ENCODE measurements around the gene ARHGAP44.
"Not testable (repeated sequence)": the region's sequence is repeated elsewhere in the genome, so short reads cannot be mapped to it uniquely, and the experiment has no call there.

ARHGAP44 gene

DNA sequence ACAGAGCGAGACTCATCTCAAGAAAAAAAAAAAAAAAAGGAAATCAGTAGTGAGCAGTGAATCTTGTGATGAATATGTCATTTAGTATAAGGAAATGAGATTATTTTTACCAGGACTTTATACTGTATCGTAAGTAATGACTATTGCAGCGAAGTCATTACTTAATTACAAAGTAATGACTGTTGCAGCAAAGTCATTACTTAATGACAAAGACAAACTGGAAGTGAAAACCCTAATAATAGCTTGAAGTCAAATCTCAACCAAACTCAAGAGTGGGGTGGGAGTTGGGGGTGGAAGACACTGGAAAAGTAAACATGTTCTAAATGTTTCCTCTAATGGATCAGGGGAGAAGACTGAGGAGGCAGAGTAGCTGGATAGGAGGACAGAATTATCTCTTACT, 76.5 kb downstream of the ARHGAP44 start:
- Mint-ChIP-seq H3K36me3 (ENCODE audit: low read depth) (no peaks in the 10 kb centered on the region), H3K4me3 (no peak overlapping the region), H3K27ac (no peak overlapping the region), H3K4me1 (no peaks in the 10 kb centered on the region), H3K9me3 (peaks cover 8% of the 10 kb centered on the region), H3K27me3 (ENCODE audit: low read depth, poor library complexity) (peaks cover 6% of the 10 kb centered on the region)
- DNase-seq, result no peak
- TF ChIP-seq, protein P1, sequence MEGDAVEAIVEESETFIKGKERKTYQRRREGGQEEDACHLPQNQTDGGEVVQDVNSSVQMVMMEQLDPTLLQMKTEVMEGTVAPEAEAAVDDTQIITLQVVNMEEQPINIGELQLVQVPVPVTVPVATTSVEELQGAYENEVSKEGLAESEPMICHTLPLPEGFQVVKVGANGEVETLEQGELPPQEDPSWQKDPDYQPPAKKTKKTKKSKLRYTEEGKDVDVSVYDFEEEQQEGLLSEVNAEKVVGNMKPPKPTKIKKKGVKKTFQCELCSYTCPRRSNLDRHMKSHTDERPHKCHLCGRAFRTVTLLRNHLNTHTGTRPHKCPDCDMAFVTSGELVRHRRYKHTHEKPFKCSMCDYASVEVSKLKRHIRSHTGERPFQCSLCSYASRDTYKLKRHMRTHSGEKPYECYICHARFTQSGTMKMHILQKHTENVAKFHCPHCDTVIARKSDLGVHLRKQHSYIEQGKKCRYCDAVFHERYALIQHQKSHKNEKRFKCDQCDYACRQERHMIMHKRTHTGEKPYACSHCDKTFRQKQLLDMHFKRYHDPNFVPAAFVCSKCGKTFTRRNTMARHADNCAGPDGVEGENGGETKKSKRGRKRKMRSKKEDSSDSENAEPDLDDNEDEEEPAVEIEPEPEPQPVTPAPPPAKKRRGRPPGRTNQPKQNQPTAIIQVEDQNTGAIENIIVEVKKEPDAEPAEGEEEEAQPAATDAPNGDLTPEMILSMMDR (IDR thresholded peaks at IDR 0.05), result no peak

DNA sequence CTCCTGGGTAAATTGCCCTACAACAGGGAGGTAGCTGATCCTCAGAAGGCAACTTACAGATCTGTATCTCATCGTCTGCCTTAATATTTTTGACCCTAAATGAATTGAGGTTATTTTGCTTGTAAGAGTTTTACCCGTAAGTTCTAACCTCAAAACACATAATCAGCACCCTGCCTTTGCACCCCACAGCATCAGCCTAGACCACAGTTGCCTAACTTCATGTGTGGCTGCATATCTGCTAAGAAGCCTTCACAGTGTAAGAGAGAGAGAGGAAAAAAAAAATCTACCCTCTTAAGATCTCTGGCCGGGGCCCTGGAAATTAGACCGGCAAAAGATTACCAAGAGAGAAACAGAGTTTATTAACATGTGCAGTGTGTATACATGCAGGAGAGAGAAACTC, 76.9 kb downstream of the ARHGAP44 start:
- Mint-ChIP-seq H3K4me3 (no peak overlapping the region), H3K36me3 (ENCODE audit: low read depth) (no peaks in the 10 kb centered on the region), H3K27ac (no peak overlapping the region), H3K9me3 (peaks cover 13% of the 10 kb centered on the region), H3K4me1 (no peaks in the 10 kb centered on the region), H3K27me3 (ENCODE audit: low read depth, poor library complexity) (peaks cover 6% of the 10 kb centered on the region)
- TF ChIP-seq, protein P1 (IDR thresholded peaks at IDR 0.05), result no peak
- DNase-seq, result no peak

DNA sequence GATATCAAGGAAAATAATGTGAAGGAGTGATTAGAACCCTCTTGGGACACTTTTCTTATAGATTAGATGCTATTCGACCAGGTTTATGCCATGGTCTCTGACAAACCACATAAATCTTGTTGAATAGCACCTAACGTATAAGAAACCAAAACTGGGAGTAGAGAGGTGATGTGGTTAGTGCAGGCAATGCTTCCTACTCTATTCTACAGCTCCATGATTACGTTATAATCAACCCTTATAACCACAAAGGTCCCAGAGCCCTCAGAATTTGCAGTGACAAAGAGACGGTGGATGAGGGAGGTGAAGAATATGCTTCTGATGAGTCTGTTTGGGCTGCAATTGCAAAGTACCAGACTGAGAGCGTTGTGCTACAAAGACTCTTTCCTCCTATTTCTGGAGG, 78.4 kb downstream of the ARHGAP44 start:
- Mint-ChIP-seq H3K27me3 (ENCODE audit: low read depth, poor library complexity) (peaks cover 8% of the 10 kb centered on the region), H3K4me3 (no peak overlapping the region), H3K9me3 (peaks cover 24% of the 10 kb centered on the region), H3K36me3 (ENCODE audit: low read depth) (no peaks in the 10 kb centered on the region), H3K4me1 (no peaks in the 10 kb centered on the region), H3K27ac (no peak overlapping the region)
- TF ChIP-seq, protein P1 (IDR thresholded peaks at IDR 0.05), result no peak
- DNase-seq, result no peak

DNA sequence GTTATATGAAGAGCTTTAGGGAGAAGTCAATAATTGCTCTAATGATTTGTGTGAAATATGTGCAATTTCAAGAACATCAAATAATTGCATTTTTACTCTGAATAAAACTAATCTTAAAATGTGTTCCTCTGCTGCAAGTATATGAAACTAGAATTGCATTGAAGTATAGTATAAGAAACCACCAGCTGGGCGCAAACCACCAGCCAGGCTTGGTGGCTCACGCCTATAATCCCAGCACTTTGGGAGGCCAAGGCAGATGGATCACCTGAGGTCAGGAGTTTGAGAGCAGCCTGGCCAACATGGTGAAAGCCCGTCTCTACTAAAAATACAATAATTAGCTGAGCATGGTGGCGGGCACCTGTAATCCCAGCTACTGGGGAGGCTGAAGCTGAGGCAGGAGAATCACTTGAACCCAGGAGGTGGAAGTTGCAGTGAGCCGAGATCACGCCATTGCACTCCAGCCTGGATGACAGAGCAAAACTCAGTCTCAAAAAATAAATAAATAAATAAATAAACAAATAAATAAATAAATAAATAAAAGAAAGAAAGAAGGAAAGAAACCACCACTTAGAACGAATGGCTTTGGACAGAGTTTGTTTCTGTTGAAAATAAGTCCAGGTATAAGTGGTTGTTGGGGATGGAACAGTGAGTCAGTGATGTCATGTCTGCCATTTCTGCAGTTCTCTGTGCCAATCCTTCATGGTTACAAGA, 84.3 kb downstream of the ARHGAP44 start:
- not testable (repeated sequence) for DNase-seq; H3K27ac Mint-ChIP-seq; H3K4me3 Mint-ChIP-seq; H3K27me3 Mint-ChIP-seq (ENCODE audit: low read depth, poor library complexity); H3K4me1 Mint-ChIP-seq; H3K36me3 Mint-ChIP-seq (ENCODE audit: low read depth)
- H3K9me3 Mint-ChIP-seq, result peaks cover 30% of the 10 kb centered on the region

DNA sequence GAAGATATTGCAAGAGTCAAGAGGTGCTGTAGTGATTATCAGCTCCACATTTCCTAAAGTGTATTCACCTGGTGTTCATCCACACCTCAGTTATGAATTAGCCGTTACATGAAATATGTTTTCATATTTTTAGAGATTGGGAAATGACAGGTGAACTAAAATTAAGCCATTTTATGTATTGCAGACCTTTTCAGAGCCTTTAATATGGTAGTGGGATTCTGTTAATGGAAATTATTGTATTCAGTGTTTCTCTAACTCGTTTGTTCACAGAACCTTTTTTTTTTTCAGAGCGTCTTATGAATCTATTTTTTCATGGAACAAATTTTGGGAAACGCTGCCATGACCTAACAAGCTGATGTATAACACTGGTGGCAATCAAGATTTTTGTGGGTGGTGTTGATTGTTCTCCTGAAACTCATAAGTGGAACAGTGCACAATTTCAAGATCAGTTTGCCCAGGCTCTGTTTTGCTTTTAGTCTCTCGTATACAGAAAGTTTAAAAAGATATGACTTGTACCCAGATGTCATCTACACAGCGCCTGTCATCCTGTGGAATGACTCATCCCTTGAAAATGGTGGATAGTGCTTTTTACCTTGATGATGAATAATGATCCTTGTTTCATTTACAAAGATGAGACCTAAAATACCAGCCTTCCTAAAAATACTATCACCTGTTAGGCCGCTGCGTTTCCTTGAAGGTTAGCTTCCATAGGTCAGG, 88.8 kb downstream of the ARHGAP44 start:
- TF ChIP-seq, protein P1 (IDR thresholded peaks at IDR 0.05), result no peak
- Mint-ChIP-seq H3K36me3 (ENCODE audit: low read depth) (no peaks in the 10 kb centered on the region), H3K27me3 (ENCODE audit: low read depth, poor library complexity) (no peaks in the 10 kb centered on the region), H3K4me3 (no peak overlapping the region), H3K27ac (no peak overlapping the region), H3K4me1 (no peaks in the 10 kb centered on the region), H3K9me3 (peaks cover 3% of the 10 kb centered on the region)
- DNase-seq, result no peak

DNA sequence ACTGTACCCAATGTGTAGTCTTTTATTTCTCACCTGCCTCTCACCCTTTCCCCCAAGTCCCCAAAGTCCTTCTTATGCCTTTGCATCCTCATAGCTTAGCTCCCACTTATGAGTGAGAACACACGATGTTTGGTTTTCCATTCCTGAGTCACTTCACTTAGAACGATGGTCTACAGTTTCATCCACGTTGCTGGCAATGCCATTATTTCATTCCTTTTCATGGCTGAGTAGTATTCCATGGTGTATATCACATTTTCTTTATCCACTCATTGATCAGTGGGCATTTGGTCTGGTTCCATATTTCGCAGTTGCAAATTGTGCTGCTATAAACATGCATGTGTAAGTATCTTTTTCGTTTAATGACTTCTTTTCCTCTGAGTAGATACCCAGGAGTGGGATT, 89.8 kb downstream of the ARHGAP44 start:
- H3K36me3 Mint-ChIP-seq (ENCODE audit: low read depth); H3K4me3 Mint-ChIP-seq; DNase-seq; H3K27me3 Mint-ChIP-seq (ENCODE audit: low read depth, poor library complexity); H3K4me1 Mint-ChIP-seq; H3K9me3 Mint-ChIP-seq; H3K27ac Mint-ChIP-seq: not testable (repeated sequence)

DNA sequence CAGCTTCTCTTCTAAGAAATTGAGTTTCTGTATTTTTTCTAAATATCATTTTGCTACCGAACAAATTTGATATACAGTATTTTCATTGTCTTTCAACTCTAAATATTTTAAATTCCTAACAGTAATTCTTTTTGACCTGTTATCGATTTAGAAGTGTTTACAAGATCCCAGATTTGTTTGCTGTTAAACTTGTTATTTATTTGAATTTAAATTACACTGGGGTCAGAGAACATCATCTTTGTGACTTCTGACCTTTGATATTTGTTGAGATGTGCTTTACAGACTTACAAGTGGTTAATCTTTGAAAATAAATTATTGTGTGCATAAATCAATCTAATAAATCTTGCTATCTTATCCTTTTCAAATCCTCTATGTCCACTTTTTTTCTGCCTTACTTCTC, 94.2 kb downstream of the ARHGAP44 start:
- Mint-ChIP-seq H3K36me3 (ENCODE audit: low read depth) (no peaks in the 10 kb centered on the region), H3K27me3 (ENCODE audit: low read depth, poor library complexity) (no peaks in the 10 kb centered on the region), H3K9me3 (peaks cover 6% of the 10 kb centered on the region), H3K4me1 (no peaks in the 10 kb centered on the region), H3K4me3 (no peak overlapping the region), H3K27ac (no peak overlapping the region)
- DNase-seq, result no peak
- TF ChIP-seq, protein P1 (IDR thresholded peaks at IDR 0.05), result no peak

Data from nephron progenitor cell (in vitro differentiated cells).